Measurements from ENCODE around the gene TMIGD3. TPM values are rescaled to one million over a fixed set of nuclear protein-coding genes. Genes with fewer than 3 reads are reported as not detected.

Gene TMIGD3
- total RNA-seq, 6 experiments from 2014 or later, result 2.4 to 9.7 (median 5.8) TPM

- H3K9me3 ChIP-seq, result no peaks in the 10 kb centered on the region
- 88% methylated on average over 3 of the region's 3 CpGs for WGBS (ENCODE audit: insufficient coverage, low coverage, low lambda C conversion rate, missing lambda C conversion rate)
- no peak overlapping the region for H3K27ac ChIP-seq
- no peak overlapping the region for H3K4me3 ChIP-seq
- no peaks in the 10 kb centered on the region for H3K27me3 ChIP-seq
- no peak for DNase-seq
- no peaks in the 10 kb centered on the region for H3K4me1 ChIP-seq
- H3K36me3 ChIP-seq, result no peaks in the 10 kb centered on the region
- intact Hi-C loops (cut with DNase I), result no loop called here
- TF ChIP-seq POLR2A (IDR thresholded peaks at IDR 0.05), result no peak
- no peak for TF ChIP-seq CTCF (IDR thresholded peaks at IDR 0.05)
- no peak for ATAC-seq
These were observed 20.3 kb downstream of the TMIGD3 start for GRCh38 chr1:111483166-111483565.

- 54% methylated on average over 6 of the region's 8 CpGs for WGBS (ENCODE audit: insufficient coverage, low coverage, low lambda C conversion rate, missing lambda C conversion rate)
- H3K27ac ChIP-seq, result no peak overlapping the region
- H3K9me3 ChIP-seq, result no peaks in the 10 kb centered on the region
- intact Hi-C loops (cut with DNase I), result no loop called here
- ATAC-seq (peak; percentile 92 to 99 (median 97)), DNase-seq (peak; percentile 78 to 81 (median 79))
- no peak overlapping the region for H3K4me3 ChIP-seq
- H3K4me1 ChIP-seq, result no peaks in the 10 kb centered on the region
- H3K27me3 ChIP-seq, result no peaks in the 10 kb centered on the region
- no peak for TF ChIP-seq POLR2A (IDR thresholded peaks at IDR 0.05)
- peak; percentile 61 to 69 (median 68) for TF ChIP-seq CTCF (IDR thresholded peaks at IDR 0.05)
- no peaks in the 10 kb centered on the region for H3K36me3 ChIP-seq
These were observed 21.8 kb downstream of the TMIGD3 start for GRCh38 chr1:111481387-111482221.

GRCh38 chr1:111480674-111481073 lies 22.8 kb downstream of the TMIGD3 start:
- 38% methylated on average over 1 of the region's 1 CpG for WGBS (ENCODE audit: insufficient coverage, low coverage, low lambda C conversion rate, missing lambda C conversion rate)
- H3K36me3 ChIP-seq, result no peaks in the 10 kb centered on the region
- no peak overlapping the region for H3K27ac ChIP-seq
- no peak for TF ChIP-seq POLR2A (IDR thresholded peaks at IDR 0.05)
- no peak for TF ChIP-seq CTCF (IDR thresholded peaks at IDR 0.05)
- peak in 1 of 4 donors; percentile 7 for ATAC-seq
- H3K9me3 ChIP-seq, result no peaks in the 10 kb centered on the region
- H3K4me1 ChIP-seq, result no peaks in the 10 kb centered on the region
- H3K4me3 ChIP-seq, result no peak overlapping the region
- DNase-seq, result no peak
- intact Hi-C loops (cut with DNase I), result no loop called here
- no peaks in the 10 kb centered on the region for H3K27me3 ChIP-seq

- Histone ChIP-seq H3K4me1 (no peaks in the 10 kb centered on the region), H3K27ac (peak overlapping the region in 1 of 3 donors; percentile 24)
- intact Hi-C loops (cut with DNase I), result no loop called here
These were observed 26.6 kb downstream of the TMIGD3 start for GRCh38 chr1:111476761-111477309.

More at GRCh38 chr1:111476761-111477309, 26.6 kb downstream of the TMIGD3 start:
- no peak overlapping the region for H3K4me3 ChIP-seq
- no peaks in the 10 kb centered on the region for H3K9me3 ChIP-seq
- ATAC-seq (peak in 2 of 4 donors; percentile 22 to 41), DNase-seq (no peak)
- no peak for TF ChIP-seq POLR2A (IDR thresholded peaks at IDR 0.05)
- no peak for TF ChIP-seq CTCF (IDR thresholded peaks at IDR 0.05)
- 71% methylated on average over 2 of the region's 2 CpGs for WGBS (ENCODE audit: insufficient coverage, low coverage, low lambda C conversion rate, missing lambda C conversion rate)
- peaks cover 0 to 2% (median 0%) of the 10 kb centered on the region in 4 donors for H3K36me3 ChIP-seq
- H3K27me3 ChIP-seq, result no peaks in the 10 kb centered on the region

Data from right lobe of liver (tissue), 6 donors.